Fibroblast of mammary gland (primary cell): ENCODE data around the gene CRACDL.

ENCODE experiments used
- DNase-seq: peaks from one replicate; pipeline ENCODE4 v3.0.0-alpha.2; 2010; ENCODE audit warnings: low read depth
- H3K4me3 ChIP-seq: 2 replicates; pipeline ENCODE4 v1.5.1; 2011; ENCODE audit warnings: low read depth, mild to moderate bottlenecking, low read length, moderate library complexity; ENCODE audit not compliant: control insufficient read depth
- CTCF ChIP-seq: conservative IDR thresholded peaks from 2 replicates; pipeline ENCODE4 v1.5.1; 2011; ENCODE audit warnings: low read depth, low read length, inconsistent platforms; ENCODE audit not compliant: control insufficient read depth, insufficient read depth

The CRACDL gene

DNA sequence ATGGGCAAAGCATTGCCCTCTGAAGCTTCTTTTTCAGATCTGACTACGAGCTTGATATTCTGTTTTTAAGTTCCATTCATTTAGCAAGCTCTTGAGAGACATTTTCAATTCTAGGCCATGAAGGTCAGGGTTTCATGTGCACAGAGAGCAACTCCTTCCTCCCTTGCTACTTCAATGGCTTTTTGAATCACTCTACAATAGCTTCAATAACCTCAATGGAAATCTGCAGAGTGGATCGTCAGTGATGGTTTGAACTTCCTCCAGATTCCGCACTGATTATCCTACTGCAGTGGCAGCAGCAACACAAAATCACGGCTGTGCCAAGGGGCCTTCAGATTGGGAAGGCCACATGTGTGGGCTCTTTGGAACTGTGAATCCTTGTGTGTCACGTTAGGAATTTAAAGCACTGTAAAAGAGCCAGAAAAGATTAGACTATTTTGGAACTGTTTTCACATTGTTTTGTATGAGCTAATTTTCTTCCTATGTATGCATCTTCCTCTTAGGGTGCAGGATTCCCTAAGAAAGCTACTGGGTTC lies 116.7 kb downstream of the CRACDL start:
- no peak for TF ChIP-seq CTCF
- no peak for DNase-seq
- H3K4me3 ChIP-seq, result no peak overlapping the region

- no peak for DNase-seq
- no peak overlapping the region for H3K4me3 ChIP-seq
- no peak for TF ChIP-seq CTCF
These were observed 117.9 kb downstream of the CRACDL start for GRCh38 chr2:98818164-98818563.

- TF ChIP-seq CTCF, result no peak
- no peak for DNase-seq
- no peak overlapping the region for H3K4me3 ChIP-seq
These were observed 119.7 kb downstream of the CRACDL start for GRCh38 chr2:98816281-98816680.

DNA sequence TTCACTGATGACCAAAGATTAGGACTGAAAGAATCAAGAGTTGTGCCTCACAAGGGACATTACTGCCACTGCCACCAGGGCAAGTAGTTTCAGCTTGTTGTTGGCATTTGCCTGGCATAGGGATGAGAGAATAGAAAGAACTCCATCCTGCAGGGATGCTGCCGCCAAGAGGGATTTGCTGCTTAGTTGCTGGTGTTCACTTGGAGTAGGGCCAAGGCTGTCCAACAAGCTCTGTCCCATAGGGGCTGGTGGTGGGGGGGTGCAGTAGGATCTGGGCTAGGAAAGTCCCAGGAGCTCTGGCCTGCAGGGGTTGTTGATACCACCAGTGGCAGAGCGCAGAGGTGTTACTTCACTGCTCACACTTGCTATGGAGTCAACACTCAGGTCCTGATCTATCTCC lies 120.2 kb downstream of the CRACDL start:
- DNase-seq, result no peak
- H3K4me3 ChIP-seq, result no peak overlapping the region
- no peak for TF ChIP-seq CTCF

GRCh38 chr2:98811766-98812165 lies 124.3 kb downstream of the CRACDL start:
- no peak overlapping the region for H3K4me3 ChIP-seq
- DNase-seq, result no peak
- no peak for TF ChIP-seq CTCF

- no peak overlapping the region for H3K4me3 ChIP-seq
- no peak for TF ChIP-seq CTCF
- DNase-seq, result no peak
These were observed 125.5 kb downstream of the CRACDL start for GRCh38 chr2:98810588-98810928.
